WERI-Rb-1 (cell line): Measurements from ENCODE around the gene SLC22A23.

Experiments
- DNase-seq: peaks from one replicate; pipeline ENCODE4 v3.0.0-alpha.2; 2020
- H3K27ac ChIP-seq: fragments of 250-450 bp; sonication (Bioruptor Pico); 2 replicates; pipeline ENCODE4 v1.5.1; 2020; ENCODE audit warnings: mild to moderate bottlenecking, moderate library complexity
- H3K27me3 ChIP-seq: fragments of 250-450 bp; sonication (Bioruptor Pico); 2 replicates; pipeline ENCODE4 v1.5.1; 2021; ENCODE audit warnings: mild to moderate bottlenecking, low read depth, moderate library complexity; ENCODE audit not compliant: insufficient read depth, severe bottlenecking
- H3K36me3 ChIP-seq: fragments of 250-450 bp; sonication (Bioruptor Pico); 2 replicates; pipeline ENCODE4 v1.5.1; 2020; ENCODE audit warnings: mild to moderate bottlenecking, moderate library complexity
- H3K4me3 ChIP-seq: 2 replicates; pipeline ENCODE4 v1.5.1; 2011; ENCODE audit warnings: low read depth, mild to moderate bottlenecking, control low read depth, low read length
- H3K9me3 ChIP-seq: fragments of 250-450 bp; sonication (Bioruptor Pico); 2 replicates; pipeline ENCODE4 v1.5.1; 2021; ENCODE audit warnings: mild to moderate bottlenecking, moderate library complexity; ENCODE audit not compliant: severe bottlenecking
- CTCF ChIP-seq: IDR thresholded peaks from 2 replicates; pipeline ENCODE4 v1.5.1; 2011; ENCODE audit warnings: low read depth, mild to moderate bottlenecking, control low read depth, inconsistent platforms, low read length

Gene SLC22A23

GRCh38 chr6:3229566-3230178 is 227.2 kb downstream of the SLC22A23 start:
- Histone ChIP-seq H3K27me3 (peaks cover 16% of the 10 kb centered on the region), H3K4me3 (peak overlapping the region; percentile 74), H3K9me3 (no peaks in the 10 kb centered on the region), H3K36me3 (peaks cover 7% of the 10 kb centered on the region), H3K27ac (peak overlapping the region; percentile 65)
- peak; percentile 74 for DNase-seq
- TF ChIP-seq CTCF: peak; percentile 49; the same call in 1 of the 2 replicates

- Histone ChIP-seq H3K36me3 (peaks cover 14% of the 10 kb centered on the region), H3K4me3 (peak overlapping the region; percentile 74), H3K27me3 (peaks cover 16% of the 10 kb centered on the region), H3K27ac (peak overlapping the region; percentile 65), H3K9me3 (no peaks in the 10 kb centered on the region)
- TF ChIP-seq CTCF: no peak
- DNase-seq: peak; percentile 65
Observed at GRCh38 chr6:3228771-3229565, 227.9 kb downstream of the SLC22A23 start.

GRCh38 chr6:3228046-3228671 is 228.7 kb downstream of the SLC22A23 start:
- peaks cover 19% of the 10 kb centered on the region for H3K36me3 ChIP-seq
- peak; percentile 83 for DNase-seq
- no peaks in the 10 kb centered on the region for H3K9me3 ChIP-seq
- 0 out of 2 replicates have a peak, but pooled peaks have one; percentile 3 for TF ChIP-seq CTCF
- H3K27me3 ChIP-seq: peaks cover 16% of the 10 kb centered on the region
- peak overlapping the region; percentile 74 for H3K4me3 ChIP-seq
- peak overlapping the region; percentile 73 for H3K27ac ChIP-seq

- H3K36me3 ChIP-seq: peaks cover 19% of the 10 kb centered on the region
- H3K27ac ChIP-seq: peak within 1 kb of the TSS; percentile 73
- no peaks in the 10 kb centered on the region for H3K9me3 ChIP-seq
- no peak for TF ChIP-seq CTCF
- peak within 1 kb of the TSS; percentile 74 for H3K4me3 ChIP-seq
- peak; percentile 95 for DNase-seq
- peaks cover 16% of the 10 kb centered on the region for H3K27me3 ChIP-seq
Observed at GRCh38 chr6:3227363-3228045, 229.3 kb downstream of the SLC22A23 start, which contains the start of gene TUBB2B. Gene TUBB2B (minus strand): TSS chr6:3227653. CDS start chr6:3227543, 110 bp downstream.

- H3K4me3 ChIP-seq: peak overlapping the region; percentile 74
- peaks cover 16% of the 10 kb centered on the region for H3K27me3 ChIP-seq
- H3K36me3 ChIP-seq: peaks cover 19% of the 10 kb centered on the region
- H3K27ac ChIP-seq: peak overlapping the region; percentile 73
- peak; percentile 89 for DNase-seq
- H3K9me3 ChIP-seq: no peaks in the 10 kb centered on the region
- no peak for TF ChIP-seq CTCF
Observed at GRCh38 chr6:3226481-3227362, 230.1 kb downstream of the SLC22A23 start.
